NCI-H1092 (cell line): ENCODE measurements around the gene OPRL1.
A peak's percentile ranks its signal among the peaks of the same experiment; 100 is the strongest.

Experiments
- DNase-seq: peaks from one replicate; lab custom pipeline; 2025; lab: John Stamatoyannopoulos, UW

OPRL1 gene

GRCh38 chr20:64080013-64080812 lies at the start of gene OPRL1:
Gene OPRL1 (plus strand): TSS chr20:64080082. CDS start chr20:64092721, 12,639 bp downstream.
- DNase-seq = no peak

- no peak for DNase-seq
Measured at GRCh38 chr20:64030371-64031134, 49.3 kb upstream of the OPRL1 start.

- DNase-seq = no peak
Measured at GRCh38 chr20:64031822-64032314, 48.0 kb upstream of the OPRL1 start.

GRCh38 chr20:64032706-64033624 lies 46.9 kb upstream of the OPRL1 start:
- no peak for DNase-seq

GRCh38 chr20:64033981-64034493 lies 45.8 kb upstream of the OPRL1 start:
- DNase-seq = no peak

GRCh38 chr20:64035066-64035932 lies 44.6 kb upstream of the OPRL1 start:
- DNase-seq = no peak

GRCh38 chr20:64035933-64036345 lies 43.9 kb upstream of the OPRL1 start, which contains the start of gene C20orf204:
Gene C20orf204 (plus strand): TSS chr20:64036182. CDS start chr20:64036324, 142 bp downstream.
- no peak for DNase-seq

GRCh38 chr20:64036346-64037198 lies 43.3 kb upstream of the OPRL1 start:
- DNase-seq = no peak

GRCh38 chr20:64037199-64037497 lies 42.7 kb upstream of the OPRL1 start:
- no peak for DNase-seq

GRCh38 chr20:64037498-64038213 lies 42.2 kb upstream of the OPRL1 start:
- no peak for DNase-seq

GRCh38 chr20:64038224-64038564 lies 41.7 kb upstream of the OPRL1 start:
- DNase-seq = no peak

- DNase-seq = peak; percentile 38
Measured at GRCh38 chr20:64038565-64039292, 41.2 kb upstream of the OPRL1 start.

- no peak for DNase-seq
Measured at GRCh38 chr20:64039293-64040160, 40.4 kb upstream of the OPRL1 start.

- no peak for DNase-seq
Measured at GRCh38 chr20:64040231-64041039, 39.4 kb upstream of the OPRL1 start.

- DNase-seq = no peak
Measured at GRCh38 chr20:64041040-64041780, 38.7 kb upstream of the OPRL1 start.

- no peak for DNase-seq
Measured at GRCh38 chr20:64041781-64042053, 38.2 kb upstream of the OPRL1 start.
